Measurements from ENCODE around the gene ADAMTS2.

The ADAMTS2 gene

GRCh38 chr5:179223961-179224360 is 121.3 kb downstream of the ADAMTS2 start:
- Histone ChIP-seq H3K9me3 (ENCODE audit: control insufficient read depth, insufficient read depth, low read length) (peaks cover 3% of the 10 kb centered on the region; the same call in 1 of the 2 replicates), H3K4me1 (ENCODE audit: control insufficient read depth, insufficient read depth, low read length) (peaks cover 9% of the 10 kb centered on the region), H3K4me3 (ENCODE audit: low read length) (no peak overlapping the region), H3K27ac (ENCODE audit: low read length) (no peak overlapping the region), H3K27me3 (ENCODE audit: control insufficient read depth, insufficient read depth, low read length) (no peaks in the 10 kb centered on the region), H3K36me3 (ENCODE audit: control insufficient read depth, insufficient read depth, low read length) (no peaks in the 10 kb centered on the region)
- no peak for DNase-seq (ENCODE audit: low read depth, low spot score)
- no CpG with 5 or more reads among the region's 25 CpGs for WGBS (ENCODE audit: insufficient coverage, insufficient read length)

GRCh38 chr5:179223528-179223927 is 121.7 kb downstream of the ADAMTS2 start:
- no peaks in the 10 kb centered on the region for H3K36me3 ChIP-seq (ENCODE audit: control insufficient read depth, insufficient read depth, low read length)
- peaks cover 7% of the 10 kb centered on the region; the same call in 1 of the 2 replicates for H3K4me1 ChIP-seq (ENCODE audit: control insufficient read depth, insufficient read depth, low read length)
- no peaks in the 10 kb centered on the region for H3K27me3 ChIP-seq (ENCODE audit: control insufficient read depth, insufficient read depth, low read length)
- peaks cover 3% of the 10 kb centered on the region; the same call in 1 of the 2 replicates for H3K9me3 ChIP-seq (ENCODE audit: control insufficient read depth, insufficient read depth, low read length)
- DNase-seq (ENCODE audit: low read depth, low spot score) = no peak
- no peak overlapping the region for H3K27ac ChIP-seq (ENCODE audit: low read length)
- no CpG with 5 or more reads among the region's 14 CpGs for WGBS (ENCODE audit: insufficient coverage, insufficient read length)
- no peak overlapping the region for H3K4me3 ChIP-seq (ENCODE audit: low read length)

GRCh38 chr5:179222246-179223017 is 122.8 kb downstream of the ADAMTS2 start:
- DNase-seq (ENCODE audit: low read depth, low spot score) = no peak
- no peaks in the 10 kb centered on the region for H3K27me3 ChIP-seq (ENCODE audit: control insufficient read depth, insufficient read depth, low read length)
- no peak overlapping the region for H3K4me3 ChIP-seq (ENCODE audit: low read length)
- H3K27ac ChIP-seq (ENCODE audit: low read length) = no peak overlapping the region
- WGBS (ENCODE audit: insufficient coverage, insufficient read length) = no CpG with 5 or more reads among the region's 9 CpGs
- H3K4me1 ChIP-seq (ENCODE audit: control insufficient read depth, insufficient read depth, low read length) = peaks cover 3% of the 10 kb centered on the region; the same call in 1 of the 2 replicates
- peaks cover 3% of the 10 kb centered on the region; the same call in 1 of the 2 replicates for H3K9me3 ChIP-seq (ENCODE audit: control insufficient read depth, insufficient read depth, low read length)
- H3K36me3 ChIP-seq (ENCODE audit: control insufficient read depth, insufficient read depth, low read length) = no peaks in the 10 kb centered on the region

- Histone ChIP-seq H3K27ac (ENCODE audit: low read length) (no peak overlapping the region), H3K9me3 (ENCODE audit: control insufficient read depth, insufficient read depth, low read length) (peaks cover 3% of the 10 kb centered on the region; the same call in 1 of the 2 replicates), H3K27me3 (ENCODE audit: control insufficient read depth, insufficient read depth, low read length) (no peaks in the 10 kb centered on the region), H3K36me3 (ENCODE audit: control insufficient read depth, insufficient read depth, low read length) (no peaks in the 10 kb centered on the region), H3K4me1 (ENCODE audit: control insufficient read depth, insufficient read depth, low read length) (no peaks in the 10 kb centered on the region), H3K4me3 (ENCODE audit: low read length) (no peak overlapping the region)
- no peak for DNase-seq (ENCODE audit: low read depth, low spot score)
- WGBS (ENCODE audit: insufficient coverage, insufficient read length) = no CpG with 5 or more reads among the region's 6 CpGs
Measured at GRCh38 chr5:179221877-179222220, 123.4 kb downstream of the ADAMTS2 start.

- Histone ChIP-seq H3K4me3 (ENCODE audit: low read length) (no peak overlapping the region), H3K9me3 (ENCODE audit: control insufficient read depth, insufficient read depth, low read length) (peaks cover 3% of the 10 kb centered on the region; the same call in 1 of the 2 replicates), H3K27me3 (ENCODE audit: control insufficient read depth, insufficient read depth, low read length) (no peaks in the 10 kb centered on the region), H3K36me3 (ENCODE audit: control insufficient read depth, insufficient read depth, low read length) (no peaks in the 10 kb centered on the region), H3K4me1 (ENCODE audit: control insufficient read depth, insufficient read depth, low read length) (no peaks in the 10 kb centered on the region), H3K27ac (ENCODE audit: low read length) (no peak overlapping the region)
- DNase-seq (ENCODE audit: low read depth, low spot score) = no peak
- WGBS (ENCODE audit: insufficient coverage, insufficient read length) = no CpG with 5 or more reads among the region's 14 CpGs
Measured at GRCh38 chr5:179221196-179221876, 123.9 kb downstream of the ADAMTS2 start.

- H3K27ac ChIP-seq (ENCODE audit: low read length) = no peak overlapping the region
- no peak overlapping the region for H3K4me3 ChIP-seq (ENCODE audit: low read length)
Measured at GRCh38 chr5:179220716-179221115, 124.5 kb downstream of the ADAMTS2 start.

GRCh38 chr5:179219661-179220620 is 125.3 kb downstream of the ADAMTS2 start:
- H3K27ac ChIP-seq (ENCODE audit: low read length) = no peak overlapping the region
- no peak overlapping the region for H3K4me3 ChIP-seq (ENCODE audit: low read length)
- no CpG with 5 or more reads among the region's 30 CpGs for WGBS (ENCODE audit: insufficient coverage, insufficient read length)
- H3K4me1 ChIP-seq (ENCODE audit: control insufficient read depth, insufficient read depth, low read length) = no peaks in the 10 kb centered on the region
- no peaks in the 10 kb centered on the region for H3K36me3 ChIP-seq (ENCODE audit: control insufficient read depth, insufficient read depth, low read length)
- no peak for DNase-seq (ENCODE audit: low read depth, low spot score)
- no peaks in the 10 kb centered on the region for H3K27me3 ChIP-seq (ENCODE audit: control insufficient read depth, insufficient read depth, low read length)
- peaks cover 3% of the 10 kb centered on the region; the same call in 1 of the 2 replicates for H3K9me3 ChIP-seq (ENCODE audit: control insufficient read depth, insufficient read depth, low read length)

More at GRCh38 chr5:179220716-179221115, 124.5 kb downstream of the ADAMTS2 start:
- no peaks in the 10 kb centered on the region for H3K36me3 ChIP-seq (ENCODE audit: control insufficient read depth, insufficient read depth, low read length)
- DNase-seq (ENCODE audit: low read depth, low spot score) = no peak
- H3K4me1 ChIP-seq (ENCODE audit: control insufficient read depth, insufficient read depth, low read length) = no peaks in the 10 kb centered on the region
- peaks cover 3% of the 10 kb centered on the region; the same call in 1 of the 2 replicates for H3K9me3 ChIP-seq (ENCODE audit: control insufficient read depth, insufficient read depth, low read length)
- WGBS (ENCODE audit: insufficient coverage, insufficient read length) = no CpG with 5 or more reads among the region's 8 CpGs
- no peaks in the 10 kb centered on the region for H3K27me3 ChIP-seq (ENCODE audit: control insufficient read depth, insufficient read depth, low read length)

GRCh38 chr5:179218943-179219330 is 126.3 kb downstream of the ADAMTS2 start:
- Histone ChIP-seq H3K27ac (ENCODE audit: low read length) (no peak overlapping the region), H3K36me3 (ENCODE audit: control insufficient read depth, insufficient read depth, low read length) (no peaks in the 10 kb centered on the region), H3K27me3 (ENCODE audit: control insufficient read depth, insufficient read depth, low read length) (no peaks in the 10 kb centered on the region), H3K4me3 (ENCODE audit: low read length) (no peak overlapping the region), H3K9me3 (ENCODE audit: control insufficient read depth, insufficient read depth, low read length) (peaks cover 3% of the 10 kb centered on the region; the same call in 1 of the 2 replicates), H3K4me1 (ENCODE audit: control insufficient read depth, insufficient read depth, low read length) (no peaks in the 10 kb centered on the region)
- no peak for DNase-seq (ENCODE audit: low read depth, low spot score)
- no CpG with 5 or more reads among the region's 4 CpGs for whole genome bisulfite sequencing (ENCODE audit: insufficient coverage, insufficient read length)

GRCh38 chr5:179217956-179218942 is 127.0 kb downstream of the ADAMTS2 start:
- no peak overlapping the region for H3K4me3 ChIP-seq (ENCODE audit: low read length)
- H3K9me3 ChIP-seq (ENCODE audit: control insufficient read depth, insufficient read depth, low read length) = peaks cover 1% of the 10 kb centered on the region; the same call in 1 of the 2 replicates

More at GRCh38 chr5:179217956-179218942, 127.0 kb downstream of the ADAMTS2 start:
- Histone ChIP-seq H3K27ac (ENCODE audit: low read length) (no peak overlapping the region), H3K27me3 (ENCODE audit: control insufficient read depth, insufficient read depth, low read length) (no peaks in the 10 kb centered on the region), H3K4me1 (ENCODE audit: control insufficient read depth, insufficient read depth, low read length) (no peaks in the 10 kb centered on the region), H3K36me3 (ENCODE audit: control insufficient read depth, insufficient read depth, low read length) (no peaks in the 10 kb centered on the region)
- no CpG with 5 or more reads among the region's 16 CpGs for WGBS (ENCODE audit: insufficient coverage, insufficient read length)
- no peak for DNase-seq (ENCODE audit: low read depth, low spot score)

All from iPS DF 6.9 (cell line).